Smooth muscle cell (in vitro differentiated cells): ENCODE results near the gene SLC2A1. TPM values are rescaled to one million over a fixed set of nuclear protein-coding genes. Genes with fewer than 3 reads are reported as not detected.

Experiments
- DNase-seq: peaks from one replicate; lab custom pipeline; 2025; ENCODE audit not compliant: unreplicated experiment; lab: John Stamatoyannopoulos, UW
- H2AFZ ChIP-seq: fragments of 200-600 bp; sonication (generic); 2 replicates; pipeline ENCODE4 v1.6.0; 2016; ENCODE audit warnings: antibody characterized with exemption, low read depth, mild to moderate bottlenecking
- H3F3A ChIP-seq: fragments of 200-600 bp; sonication (generic); 2 replicates; pipeline ENCODE4 v1.6.0; 2017; ENCODE audit warnings: antibody characterized with exemption, low read depth
- H3K27ac ChIP-seq: fragments of 200-600 bp; sonication (generic); 2 replicates; pipeline ENCODE4 v1.5.1; 2016; ENCODE audit warnings: low read depth, mild to moderate bottlenecking
- H3K27me3 ChIP-seq: fragments of 200-600 bp; sonication (generic); 2 replicates; pipeline ENCODE4 v1.6.1; 2016; ENCODE audit warnings: low read depth, mild to moderate bottlenecking
- H3K36me3 ChIP-seq: fragments of 200-600 bp; sonication (generic); 2 replicates; pipeline ENCODE4 v1.5.1; 2016; ENCODE audit warnings: low read depth
- H3K4me1 ChIP-seq: fragments of 200-600 bp; sonication (generic); 2 replicates; pipeline ENCODE4 v1.5.1; 2016; ENCODE audit warnings: low read depth
- H3K4me2 ChIP-seq: fragments of 200-600 bp; sonication (generic); 2 replicates; pipeline ENCODE4 v1.6.0; 2016; ENCODE audit warnings: mild to moderate bottlenecking
- H3K4me3 ChIP-seq: fragments of 200-600 bp; sonication (generic); 2 replicates; pipeline ENCODE4 v1.5.1; 2016; ENCODE audit warnings: mild to moderate bottlenecking
- H3K79me2 ChIP-seq: fragments of 200-600 bp; sonication (generic); 2 replicates; pipeline ENCODE4 v1.6.0; 2016; ENCODE audit warnings: low read depth, mild to moderate bottlenecking
- H3K9ac ChIP-seq: fragments of 200-600 bp; sonication (generic); 2 replicates; pipeline ENCODE4 v1.6.0; 2016; ENCODE audit warnings: low read depth
- H3K9me3 ChIP-seq: fragments of 200-600 bp; sonication (generic); replicated peaks from 2 replicates; pipeline ENCODE4 v1.5.1; 2016; ENCODE audit warnings: low read depth
- H4K20me1 ChIP-seq: fragments of 200-600 bp; sonication (generic); 2 replicates; pipeline ENCODE4 v1.6.0; 2016; ENCODE audit warnings: low read depth
- CTCF ChIP-seq: fragments of 200-600 bp; sonication (generic); IDR thresholded peaks from 2 replicates; pipeline ENCODE4 v1.5.1; 2017; ENCODE audit warnings: borderline replicate concordance, mild to moderate bottlenecking, antibody characterized with exemption; ENCODE audit not compliant: insufficient read depth, poor library complexity, severe bottlenecking
- WGBS: methylation state at CpG from one replicate; pipeline ENCODE4 v1.1.7; 2016; ENCODE audit warnings: low lambda C conversion rate; 5-methylcytosine and 5-hydroxymethylcytosine counted together
- polyA plus RNA-seq: library from polyadenylated mRNA; unstranded; fragments of >200 nt; fragmentation: Nextera tagmentation; extraction: Ambion mirVana; gene quantifications from 2 replicates; pipeline ENCODE4 v1.2.1, GENCODE V29; 2016
- total RNA-seq: library from RNA; depleted of rRNA; stranded (reverse); fragments of >200 nt; gene quantifications from 2 replicates; pipeline ENCODE4 v1.2.3, GENCODE V29; 2014

The SLC2A1 gene
- total and polyA plus RNA-seq, 2 experiments from 2014 or later: 275 to 1,091 TPM

- H3K79me2 ChIP-seq: no peaks in the 10 kb centered on the region
- no peaks in the 10 kb centered on the region for H3K27me3 ChIP-seq
- no peak overlapping the region for H3K4me2 ChIP-seq
- no peak overlapping the region for H3K4me3 ChIP-seq
- no peak overlapping the region for H3K27ac ChIP-seq
- no peaks in the 10 kb centered on the region for H4K20me1 ChIP-seq
- no peaks in the 10 kb centered on the region for H3F3A ChIP-seq
- no peak overlapping the region for H2AFZ ChIP-seq
- H3K9me3 ChIP-seq: no peaks in the 10 kb centered on the region
- no peak for TF ChIP-seq CTCF
- 92% methylated on average over 16 of the region's 16 CpGs for WGBS
- no peaks in the 10 kb centered on the region for H3K36me3 ChIP-seq
- DNase-seq: no peak
- H3K4me1 ChIP-seq: no peaks in the 10 kb centered on the region
- no peak overlapping the region for H3K9ac ChIP-seq
These were observed 72.5 kb downstream of the SLC2A1 start for GRCh38 chr1:42886046-42886739.

GRCh38 chr1:42880384-42880783 lies 78.3 kb downstream of the SLC2A1 start:
- Histone ChIP-seq H3K27me3 (peaks cover 13% of the 10 kb centered on the region), H3F3A (no peaks in the 10 kb centered on the region), H4K20me1 (no peaks in the 10 kb centered on the region), H3K36me3 (no peaks in the 10 kb centered on the region), H3K27ac (no peak overlapping the region), H3K4me1 (no peaks in the 10 kb centered on the region), H3K4me2 (no peak overlapping the region), H3K9me3 (no peaks in the 10 kb centered on the region), H2AFZ (no peak overlapping the region), H3K9ac (no peak overlapping the region), H3K4me3 (no peak overlapping the region), H3K79me2 (no peaks in the 10 kb centered on the region)
- WGBS: 63% methylated on average over 4 of the region's 4 CpGs
- no peak for TF ChIP-seq CTCF
- no peak for DNase-seq

GRCh38 chr1:42877380-42877779 lies 81.3 kb downstream of the SLC2A1 start:
- no peak for DNase-seq
- Histone ChIP-seq H2AFZ (no peak overlapping the region), H3K4me2 (no peak overlapping the region), H3K4me3 (no peak overlapping the region), H3K79me2 (no peaks in the 10 kb centered on the region), H3K9me3 (no peaks in the 10 kb centered on the region), H3K9ac (no peak overlapping the region), H3K27me3 (peaks cover 14% of the 10 kb centered on the region), H3F3A (no peaks in the 10 kb centered on the region), H4K20me1 (no peaks in the 10 kb centered on the region), H3K36me3 (no peaks in the 10 kb centered on the region), H3K27ac (no peak overlapping the region), H3K4me1 (no peaks in the 10 kb centered on the region)
- TF ChIP-seq CTCF: no peak
- WGBS: 65% methylated on average over 2 of the region's 2 CpGs

- Histone ChIP-seq H4K20me1 (no peaks in the 10 kb centered on the region), H3K4me3 (no peak overlapping the region), H2AFZ (no peak overlapping the region), H3F3A (no peaks in the 10 kb centered on the region), H3K79me2 (no peaks in the 10 kb centered on the region), H3K4me2 (no peak overlapping the region), H3K4me1 (no peaks in the 10 kb centered on the region), H3K27ac (no peak overlapping the region), H3K36me3 (no peaks in the 10 kb centered on the region), H3K27me3 (peaks cover 20% of the 10 kb centered on the region), H3K9ac (no peak overlapping the region), H3K9me3 (no peaks in the 10 kb centered on the region)
- no peak for TF ChIP-seq CTCF
- no peak for DNase-seq
These were observed 82.7 kb downstream of the SLC2A1 start for GRCh38 chr1:42876009-42876408.
